Smooth muscle cell (in vitro differentiated cells): ENCODE results near the gene ZNF8. TPM values are rescaled to one million over a fixed set of nuclear protein-coding genes. Genes with fewer than 3 reads are reported as not detected.

Source experiments
- DNase-seq: peaks from one replicate; lab custom pipeline; 2025; ENCODE audit not compliant: unreplicated experiment; lab: John Stamatoyannopoulos, UW
- H2AFZ ChIP-seq: fragments of 200-600 bp; sonication (generic); 2 replicates; pipeline ENCODE4 v1.6.0; 2016; ENCODE audit warnings: antibody characterized with exemption, low read depth, mild to moderate bottlenecking
- H3F3A ChIP-seq: fragments of 200-600 bp; sonication (generic); 2 replicates; pipeline ENCODE4 v1.6.0; 2017; ENCODE audit warnings: antibody characterized with exemption, low read depth
- H3K27ac ChIP-seq: fragments of 200-600 bp; sonication (generic); 2 replicates; pipeline ENCODE4 v1.5.1; 2016; ENCODE audit warnings: low read depth, mild to moderate bottlenecking
- H3K27me3 ChIP-seq: fragments of 200-600 bp; sonication (generic); 2 replicates; pipeline ENCODE4 v1.6.1; 2016; ENCODE audit warnings: low read depth, mild to moderate bottlenecking
- H3K36me3 ChIP-seq: fragments of 200-600 bp; sonication (generic); 2 replicates; pipeline ENCODE4 v1.5.1; 2016; ENCODE audit warnings: low read depth
- H3K4me1 ChIP-seq: fragments of 200-600 bp; sonication (generic); 2 replicates; pipeline ENCODE4 v1.5.1; 2016; ENCODE audit warnings: low read depth
- H3K4me2 ChIP-seq: fragments of 200-600 bp; sonication (generic); 2 replicates; pipeline ENCODE4 v1.6.0; 2016; ENCODE audit warnings: mild to moderate bottlenecking
- H3K4me3 ChIP-seq: fragments of 200-600 bp; sonication (generic); 2 replicates; pipeline ENCODE4 v1.5.1; 2016; ENCODE audit warnings: mild to moderate bottlenecking
- H3K79me2 ChIP-seq: fragments of 200-600 bp; sonication (generic); 2 replicates; pipeline ENCODE4 v1.6.0; 2016; ENCODE audit warnings: low read depth, mild to moderate bottlenecking
- H3K9ac ChIP-seq: fragments of 200-600 bp; sonication (generic); 2 replicates; pipeline ENCODE4 v1.6.0; 2016; ENCODE audit warnings: low read depth
- H3K9me3 ChIP-seq: fragments of 200-600 bp; sonication (generic); replicated peaks from 2 replicates; pipeline ENCODE4 v1.5.1; 2016; ENCODE audit warnings: low read depth
- H4K20me1 ChIP-seq: fragments of 200-600 bp; sonication (generic); 2 replicates; pipeline ENCODE4 v1.6.0; 2016; ENCODE audit warnings: low read depth
- WGBS: methylation state at CpG from one replicate; pipeline ENCODE4 v1.1.7; 2016; ENCODE audit warnings: low lambda C conversion rate; 5-methylcytosine and 5-hydroxymethylcytosine counted together
- microRNA-seq: library from miRNA; unstranded; fragments of <30 nt; microRNA quantifications from one replicate; pipeline ENCODE4, GENCODE V29; 2016; ENCODE audit warnings: borderline number of aligned reads
- polyA plus RNA-seq: library from polyadenylated mRNA; unstranded; fragments of >200 nt; fragmentation: Nextera tagmentation; extraction: Ambion mirVana; gene quantifications from 2 replicates; pipeline ENCODE4 v1.2.1, GENCODE V29; 2016
- small RNA-seq: library from RNA; depleted of rRNA; stranded (forward); fragments of <200 nt; gene quantifications from one replicate; pipeline ENCODE3, GENCODE V24; 2014
- total RNA-seq: library from RNA; depleted of rRNA; stranded (reverse); fragments of >200 nt; gene quantifications from 2 replicates; pipeline ENCODE4 v1.2.3, GENCODE V29; 2014
- TF ChIP-seq, protein P1 (sequence below): fragments of 200-600 bp; sonication (generic); IDR thresholded peaks from 2 replicates; pipeline ENCODE4 v1.5.1; 2017; ENCODE audit warnings: borderline replicate concordance, mild to moderate bottlenecking, antibody characterized with exemption; ENCODE audit not compliant: insufficient read depth, poor library complexity, severe bottlenecking

ZNF8 gene
- total and polyA plus RNA-seq, 2 experiments from 2014 or later: 1.1 to 7.8 TPM

DNA sequence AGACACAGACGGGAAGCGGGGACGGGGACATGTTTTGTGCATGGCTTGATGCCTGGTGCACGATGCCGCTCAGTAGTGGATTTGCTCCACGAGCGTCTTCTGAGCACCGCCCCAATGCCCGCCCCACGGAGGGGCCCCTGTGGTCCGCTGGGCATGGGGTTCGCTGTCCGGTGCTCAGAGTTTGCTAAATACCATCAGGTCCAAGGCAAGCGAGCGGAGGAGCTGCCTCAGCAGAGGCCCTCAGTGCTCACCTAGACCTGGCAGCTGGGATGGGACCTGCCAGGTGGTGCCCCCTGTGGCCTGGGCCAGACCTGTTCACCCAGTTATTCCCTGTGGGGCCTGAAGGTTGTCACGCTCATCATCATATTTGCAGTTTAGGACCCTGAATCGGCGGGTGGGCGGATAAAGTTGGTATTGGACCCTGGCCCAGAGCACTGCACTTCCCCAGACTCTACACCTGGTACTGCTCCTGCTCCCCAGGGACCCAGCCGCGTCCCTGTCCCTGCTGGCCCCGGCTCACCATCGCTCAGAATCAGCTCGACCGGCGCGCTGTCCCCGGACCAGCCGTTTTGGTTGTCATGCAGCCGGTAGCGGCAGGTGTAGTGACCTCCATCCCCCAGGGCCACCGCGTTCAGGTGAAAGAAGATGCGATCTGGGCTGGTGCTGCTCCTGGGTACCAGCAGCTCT lies 72.3 kb downstream of the ZNF8 start:
- no peak overlapping the region for H2AFZ ChIP-seq
- TF ChIP-seq, protein P1, sequence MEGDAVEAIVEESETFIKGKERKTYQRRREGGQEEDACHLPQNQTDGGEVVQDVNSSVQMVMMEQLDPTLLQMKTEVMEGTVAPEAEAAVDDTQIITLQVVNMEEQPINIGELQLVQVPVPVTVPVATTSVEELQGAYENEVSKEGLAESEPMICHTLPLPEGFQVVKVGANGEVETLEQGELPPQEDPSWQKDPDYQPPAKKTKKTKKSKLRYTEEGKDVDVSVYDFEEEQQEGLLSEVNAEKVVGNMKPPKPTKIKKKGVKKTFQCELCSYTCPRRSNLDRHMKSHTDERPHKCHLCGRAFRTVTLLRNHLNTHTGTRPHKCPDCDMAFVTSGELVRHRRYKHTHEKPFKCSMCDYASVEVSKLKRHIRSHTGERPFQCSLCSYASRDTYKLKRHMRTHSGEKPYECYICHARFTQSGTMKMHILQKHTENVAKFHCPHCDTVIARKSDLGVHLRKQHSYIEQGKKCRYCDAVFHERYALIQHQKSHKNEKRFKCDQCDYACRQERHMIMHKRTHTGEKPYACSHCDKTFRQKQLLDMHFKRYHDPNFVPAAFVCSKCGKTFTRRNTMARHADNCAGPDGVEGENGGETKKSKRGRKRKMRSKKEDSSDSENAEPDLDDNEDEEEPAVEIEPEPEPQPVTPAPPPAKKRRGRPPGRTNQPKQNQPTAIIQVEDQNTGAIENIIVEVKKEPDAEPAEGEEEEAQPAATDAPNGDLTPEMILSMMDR: no peak
- no peak for DNase-seq
- no peaks in the 10 kb centered on the region for H3K27me3 ChIP-seq
- 95% methylated on average over 34 of the region's 34 CpGs for WGBS
- no peak overlapping the region for H3K4me2 ChIP-seq
- peaks cover 8% of the 10 kb centered on the region for H3K4me1 ChIP-seq
- H3K9ac ChIP-seq: no peak overlapping the region
- peaks cover 36% of the 10 kb centered on the region for H3K79me2 ChIP-seq
- H3K36me3 ChIP-seq: no peaks in the 10 kb centered on the region
- no peak overlapping the region for H3K4me3 ChIP-seq
- H3F3A ChIP-seq: no peaks in the 10 kb centered on the region
- peaks cover 2% of the 10 kb centered on the region for H4K20me1 ChIP-seq
- H3K27ac ChIP-seq: no peak overlapping the region
- H3K9me3 ChIP-seq: no peaks in the 10 kb centered on the region

DNA sequence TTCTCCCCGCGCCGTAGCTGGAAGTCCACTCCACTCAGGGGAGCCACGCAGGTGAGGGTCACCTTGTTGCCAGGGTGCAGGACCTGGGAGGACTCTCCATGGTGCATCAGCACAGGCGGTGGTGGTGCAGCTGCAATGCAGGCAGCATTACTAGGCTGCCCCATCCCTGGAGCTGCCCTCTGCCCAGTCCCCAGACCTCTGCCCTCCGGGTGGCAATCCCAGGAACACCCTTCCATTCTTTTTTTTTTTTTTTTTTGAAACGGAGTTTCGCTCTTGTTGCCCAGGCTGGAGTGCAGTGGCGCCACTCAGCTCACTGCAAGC lies 72.8 kb downstream of the ZNF8 start:
- Histone ChIP-seq H3K79me2 (peaks cover 31% of the 10 kb centered on the region), H3F3A (no peaks in the 10 kb centered on the region), H3K4me1 (peaks cover 8% of the 10 kb centered on the region), H3K4me2 (no peak overlapping the region), H3K9ac (no peak overlapping the region), H3K27me3 (no peaks in the 10 kb centered on the region), H3K36me3 (no peaks in the 10 kb centered on the region), H3K27ac (no peak overlapping the region), H4K20me1 (no peaks in the 10 kb centered on the region), H2AFZ (no peak overlapping the region), H3K4me3 (no peak overlapping the region), H3K9me3 (no peaks in the 10 kb centered on the region)
- WGBS: 100% methylated on average over 9 of the region's 9 CpGs
- no peak for DNase-seq
- TF ChIP-seq, protein P1: no peak

DNA sequence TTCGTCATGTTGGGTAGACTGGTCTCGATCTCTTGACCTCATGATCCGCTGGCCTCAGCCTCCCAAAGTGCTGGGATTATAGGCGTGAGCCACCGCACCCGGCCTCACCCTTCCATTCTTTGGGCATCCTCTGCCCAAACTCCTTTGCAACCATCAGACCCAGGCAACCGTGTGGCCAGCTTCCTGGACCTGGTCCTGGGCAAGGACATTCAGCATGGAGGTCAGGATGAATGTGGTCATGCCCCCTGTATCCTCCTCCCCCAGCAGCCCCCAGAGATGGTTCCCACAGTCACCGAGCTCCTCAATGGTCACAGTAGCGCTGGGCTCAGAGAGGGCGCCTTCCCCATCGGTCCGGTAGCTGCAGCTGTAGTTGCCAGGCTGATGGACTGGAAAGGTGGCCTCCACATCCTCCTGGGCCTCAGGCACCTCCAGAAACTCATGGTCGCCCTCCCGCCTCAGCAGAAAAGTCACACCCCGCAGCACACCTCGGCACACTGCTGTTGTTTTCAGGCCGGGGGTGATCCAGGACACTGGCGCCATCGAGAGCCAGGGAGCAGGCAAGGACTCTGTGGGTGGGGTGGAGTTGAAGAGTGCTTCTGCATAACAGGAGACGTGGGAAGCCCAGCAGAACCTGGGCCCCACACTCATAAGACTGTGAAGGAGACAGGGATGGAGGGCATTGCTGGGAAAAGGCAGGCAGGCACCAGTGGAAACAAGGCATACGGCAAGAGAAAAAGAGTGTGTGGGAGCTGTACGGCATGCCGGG lies 73.4 kb downstream of the ZNF8 start:
- no peaks in the 10 kb centered on the region for H4K20me1 ChIP-seq
- peaks cover 24% of the 10 kb centered on the region for H3K79me2 ChIP-seq
- no peak overlapping the region for H2AFZ ChIP-seq
- no peak overlapping the region for H3K9ac ChIP-seq
- 93% methylated on average over 23 of the region's 23 CpGs for WGBS
- H3K27me3 ChIP-seq: no peaks in the 10 kb centered on the region
- no peak overlapping the region for H3K4me2 ChIP-seq
- no peak for DNase-seq
- peaks cover 8% of the 10 kb centered on the region for H3K4me1 ChIP-seq
- TF ChIP-seq, protein P1: no peak
- no peak overlapping the region for H3K27ac ChIP-seq
- no peaks in the 10 kb centered on the region for H3K9me3 ChIP-seq
- H3F3A ChIP-seq: no peaks in the 10 kb centered on the region
- no peaks in the 10 kb centered on the region for H3K36me3 ChIP-seq
- H3K4me3 ChIP-seq: no peak overlapping the region

Small RNA genes within 50 kb of the gene (microRNA-seq; reads per million reads assigned to microRNA genes)
- gene MIR6806: not detected

Small RNA genes within 50 kb of the gene (small RNA-seq; reads per million reads assigned to genes)
- not detected for gene MIR6806

Other genes with a start within 250 kb of the ZNF8 start
- gene ZSCAN1, start 244.9 kb upstream of the ZNF8 start, total RNA-seq: 1.8 TPM in 1 of 2 replicates, not detected in the other
- 0.94 and 1.4 TPM in 2 replicates for gene ZSCAN1, start 244.9 kb upstream of the ZNF8 start, polyA plus RNA-seq
- 3.7 and 4.8 TPM in 2 replicates for gene ZNF135, start 219.7 kb upstream of the ZNF8 start, total RNA-seq
- 3.2 and 3.6 TPM in 2 replicates for gene ZNF135, start 219.7 kb upstream of the ZNF8 start, polyA plus RNA-seq
- 32.9 and 34.6 TPM in 2 replicates for gene ZSCAN18, start 180.7 kb upstream of the ZNF8 start, total RNA-seq
- 54.6 and 66.5 TPM in 2 replicates for gene ZSCAN18, start 180.7 kb upstream of the ZNF8 start, polyA plus RNA-seq
- gene ZNF329, start 128.2 kb upstream of the ZNF8 start, total RNA-seq: 14.3 and 22.3 TPM in 2 replicates
- gene ZNF329, start 128.2 kb upstream of the ZNF8 start, polyA plus RNA-seq: 2.3 and 4.4 TPM in 2 replicates
- 23.8 and 29.2 TPM in 2 replicates for gene ZNF274, start 95.9 kb upstream of the ZNF8 start, total RNA-seq
- 27.2 and 29.5 TPM in 2 replicates for gene ZNF274, start 95.9 kb upstream of the ZNF8 start, polyA plus RNA-seq
- 25.6 and 144 TPM in 2 replicates for gene ZNF544, start 50.0 kb upstream of the ZNF8 start, total RNA-seq
- 12.9 and 21.4 TPM in 2 replicates for gene ZNF544, start 50.0 kb upstream of the ZNF8 start, polyA plus RNA-seq
- 46.4 and 93.9 TPM in 2 replicates for gene ERVK3-1, start 26.4 kb downstream of the ZNF8 start, total RNA-seq
- 46.5 and 57.7 TPM in 2 replicates for gene ERVK3-1, start 26.4 kb downstream of the ZNF8 start, polyA plus RNA-seq
- gene ZSCAN22, start 48.0 kb downstream of the ZNF8 start, total RNA-seq: 1.7 and 2.2 TPM in 2 replicates
- gene ZSCAN22, start 48.0 kb downstream of the ZNF8 start, polyA plus RNA-seq: 2.4 and 2.5 TPM in 2 replicates
- 77.8 and 92.3 TPM in 2 replicates for gene A1BG, start 74.5 kb downstream of the ZNF8 start, total RNA-seq
- 114 and 133 TPM in 2 replicates for gene A1BG, start 74.5 kb downstream of the ZNF8 start, polyA plus RNA-seq
- 0.58 and 1.3 TPM in 2 replicates for gene ZNF497, start 83.8 kb downstream of the ZNF8 start, total RNA-seq
- gene ZNF497, start 83.8 kb downstream of the ZNF8 start, polyA plus RNA-seq: 4.6 and 6.1 TPM in 2 replicates
- gene ZNF837, start 102.1 kb downstream of the ZNF8 start, total RNA-seq: 4.4 and 5.9 TPM in 2 replicates
- gene ZNF837, start 102.1 kb downstream of the ZNF8 start, polyA plus RNA-seq: 7.8 and 8.4 TPM in 2 replicates
- gene RPS5, start 108.3 kb downstream of the ZNF8 start, total RNA-seq: 1,602 and 1,773 TPM in 2 replicates
- gene RPS5, start 108.3 kb downstream of the ZNF8 start, polyA plus RNA-seq: 650 and 684 TPM in 2 replicates
- not detected in 2 replicates for gene RNF225, start 116.7 kb downstream of the ZNF8 start, total RNA-seq
- gene RNF225, start 116.7 kb downstream of the ZNF8 start, polyA plus RNA-seq: 0.96 and 2.2 TPM in 2 replicates
- 5.0 and 16.9 TPM in 2 replicates for gene ZNF584, start 129.7 kb downstream of the ZNF8 start, total RNA-seq
- gene ZNF584, start 129.7 kb downstream of the ZNF8 start, polyA plus RNA-seq: 9.1 and 12.7 TPM in 2 replicates
- 0.63 and 2.3 TPM in 2 replicates for gene ZNF132, start 161.2 kb downstream of the ZNF8 start, total RNA-seq
- 0.40 and 0.69 TPM in 2 replicates for gene ZNF132, start 161.2 kb downstream of the ZNF8 start, polyA plus RNA-seq
- 3.1 and 3.3 TPM in 2 replicates for gene ZNF324B, start 172.7 kb downstream of the ZNF8 start, total RNA-seq
- gene ZNF324B, start 172.7 kb downstream of the ZNF8 start, polyA plus RNA-seq: 1.5 and 2.6 TPM in 2 replicates
- gene ZNF324, start 188.1 kb downstream of the ZNF8 start, total RNA-seq: 4.4 and 8.8 TPM in 2 replicates
- gene ZNF324, start 188.1 kb downstream of the ZNF8 start, polyA plus RNA-seq: 9.0 and 10.2 TPM in 2 replicates
- gene ZNF446, start 197.4 kb downstream of the ZNF8 start, total RNA-seq: 6.6 and 9.5 TPM in 2 replicates
- gene ZNF446, start 197.4 kb downstream of the ZNF8 start, polyA plus RNA-seq: 9.0 and 10.5 TPM in 2 replicates
- 0.54 and 6.6 TPM in 2 replicates for gene SLC27A5, start 233.0 kb downstream of the ZNF8 start, total RNA-seq
- gene SLC27A5, start 233.0 kb downstream of the ZNF8 start, polyA plus RNA-seq: 7.4 and 7.5 TPM in 2 replicates
- gene ZBTB45, start 240.9 kb downstream of the ZNF8 start, total RNA-seq: 5.1 and 8.7 TPM in 2 replicates
- 23.7 and 25.1 TPM in 2 replicates for gene ZBTB45, start 240.9 kb downstream of the ZNF8 start, polyA plus RNA-seq